Gastroesophageal sphincter (tissue), 3 donors: ENCODE data around the gene HMSD.

ENCODE experiments used
- CTCF ChIP-seq, 4 experiments: fragments of 200-600 bp in 2 of 4; fragments of 450-650 bp in 2 of 4; sonication (generic) in 1 of 4; IDR thresholded peaks; one replicate each; pipeline ENCODE4 v1.5.1; 2017 to 2019; ENCODE audit warnings: antibody characterized with exemption in 4 of 4, mild to moderate bottlenecking in 2 of 4, moderate library complexity in 2 of 4
- EP300 ChIP-seq: sonication (generic); formaldehyde crosslinking; IDR thresholded peaks from one replicate; pipeline ENCODE4 v1.6.1; 2017; ENCODE audit warnings: antibody characterized with exemption, mild to moderate bottlenecking
- POLR2A ChIP-seq, 2 donors: fragments of 450-650 bp; IDR thresholded peaks; one replicate each; pipeline ENCODE4 v1.6.1; 2017; ENCODE audit warnings: antibody characterized with exemption in 2 of 2, mild to moderate bottlenecking in 2 of 2, moderate library complexity in 1 of 2
- POLR2AphosphoS5 ChIP-seq: sonication (generic); formaldehyde crosslinking; IDR thresholded peaks from one replicate; pipeline ENCODE4 v1.6.1; 2017; ENCODE audit warnings: antibody characterized with exemption

GRCh38 chr18:63928331-63928730 is 20.8 kb upstream of the HMSD start:
- TF ChIP-seq CTCF (IDR thresholded peaks at IDR 0.05) = no peak
- no peak for TF ChIP-seq POLR2AphosphoS5
- TF ChIP-seq POLR2A (IDR thresholded peaks at IDR 0.05) = no peak
- TF ChIP-seq EP300 = no peak
